NOMO-1 treated with DMSO at 0.1 percent for 48 hours (cell line): ENCODE measurements around the gene HES4.

Experiments used
- DNase-seq: peaks from one replicate; lab custom pipeline; 2025; ENCODE audit not compliant: unreplicated experiment; lab: John Stamatoyannopoulos, UW

The HES4 gene

GRCh38 chr1:969260-969855, 30.5 kb downstream of the HES4 start:
- DNase-seq = no peak

GRCh38 chr1:967466-968343, 32.2 kb downstream of the HES4 start:
- DNase-seq = no peak

DNA sequence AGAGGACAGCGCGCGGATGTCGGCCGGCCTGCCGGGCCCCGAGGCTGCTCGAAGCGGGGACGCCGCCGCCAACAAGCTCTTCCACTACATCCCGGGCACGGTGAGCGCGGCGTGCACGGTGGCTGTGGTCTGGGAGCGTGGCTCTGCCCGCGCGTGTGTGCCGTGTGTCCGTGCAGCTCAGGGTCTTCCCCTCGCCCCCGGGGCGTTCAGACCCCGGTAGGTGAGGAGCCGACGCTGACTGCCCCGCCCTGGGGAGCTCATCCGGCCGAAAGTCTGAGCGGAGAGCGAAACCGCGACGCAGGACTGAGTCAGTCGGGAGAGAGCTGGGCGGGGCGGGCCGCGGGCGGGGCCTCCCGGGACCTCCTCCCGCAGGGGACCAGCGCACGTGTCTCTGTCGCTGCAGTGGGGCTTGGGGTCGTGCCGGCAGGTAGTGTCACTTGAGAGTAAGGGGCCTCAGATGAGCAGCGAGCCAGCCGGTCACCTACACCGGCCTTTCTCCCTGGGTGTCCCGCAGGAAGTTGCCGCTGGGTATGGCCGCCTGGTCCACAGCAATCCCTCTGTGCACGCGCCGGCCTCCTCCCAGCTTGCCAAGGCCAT, 33.1 kb downstream of the HES4 start:
- peak; percentile 28 for DNase-seq

- no peak for DNase-seq
These were observed 33.7 kb downstream of the HES4 start, which contains the start of gene PLEKHN1 for GRCh38 chr1:966135-966703. TSS of gene PLEKHN1 (plus strand) at chr1:966482. CDS start at chr1:966532, 50 bp downstream.

DNA sequence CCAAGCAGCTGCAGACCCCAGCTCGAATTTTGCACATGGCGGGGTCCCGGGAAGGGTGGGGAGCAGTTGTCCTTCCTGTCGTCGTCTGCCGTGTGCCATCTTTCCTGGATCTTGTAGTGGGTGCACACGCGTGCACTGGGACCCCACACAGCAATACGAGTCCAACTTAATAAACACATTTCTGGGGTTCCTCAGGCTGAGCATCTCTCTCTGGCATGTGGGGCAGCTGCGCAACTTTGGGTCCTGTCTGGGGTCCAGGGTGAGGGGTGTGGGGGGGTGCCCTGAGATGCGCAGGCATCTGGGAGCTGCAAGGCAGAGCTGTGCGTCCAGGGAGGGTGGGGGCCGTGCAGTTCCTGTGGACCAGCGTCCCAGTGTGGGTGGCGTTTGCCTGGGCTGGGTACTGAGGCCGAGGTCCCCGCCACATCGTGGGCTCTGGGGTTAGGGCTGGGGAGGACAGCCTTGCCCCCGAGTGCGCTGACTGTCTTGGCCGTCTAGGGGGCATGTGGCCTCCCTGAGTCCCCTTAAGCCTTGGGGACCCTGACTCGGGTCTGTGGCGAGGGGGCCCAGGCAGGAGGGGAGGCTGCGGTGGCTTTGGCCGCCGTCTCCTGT, 34.3 kb downstream of the HES4 start:
- DNase-seq = no peak

GRCh38 chr1:964691-965525, 35.0 kb downstream of the HES4 start:
- DNase-seq = no peak

DNA sequence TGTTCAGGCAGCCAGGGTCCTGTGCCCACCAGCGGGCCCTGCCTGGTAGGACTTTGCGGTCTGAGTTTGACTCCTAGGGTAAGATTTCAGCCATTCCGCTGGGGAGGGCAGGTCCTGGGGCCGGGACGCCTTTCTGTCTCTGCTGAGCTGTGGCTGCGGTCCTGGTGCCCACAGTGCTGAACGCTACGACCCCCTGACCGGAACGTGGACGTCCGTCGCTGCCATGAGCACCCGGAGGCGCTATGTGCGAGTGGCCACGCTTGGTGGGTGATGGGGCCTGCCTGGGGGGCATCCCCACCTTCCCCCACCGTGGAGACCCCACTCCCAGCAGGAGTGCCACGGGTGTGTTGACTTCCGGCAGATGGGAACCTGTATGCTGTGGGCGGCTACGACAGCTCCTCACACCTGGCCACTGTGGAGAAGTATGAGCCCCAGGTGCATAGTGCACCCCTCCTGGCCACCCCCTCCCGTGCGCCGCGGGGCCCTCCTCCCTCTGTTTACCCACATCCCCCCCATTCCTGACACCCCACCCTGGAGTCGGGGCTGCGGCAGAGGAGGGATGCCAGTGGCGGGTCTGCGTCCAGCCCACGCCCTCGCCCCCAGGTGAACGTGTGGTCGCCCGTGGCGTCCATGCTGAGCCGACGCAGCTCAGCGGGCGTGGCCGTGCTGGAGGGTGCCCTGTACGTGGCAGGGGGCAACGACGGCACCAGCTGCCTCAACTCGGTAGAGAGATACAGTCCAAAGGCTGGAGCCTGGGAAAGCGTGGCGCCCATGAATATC, 36.0 kb downstream of the HES4 start:
- no peak for DNase-seq

GRCh38 chr1:963301-963651, 36.6 kb downstream of the HES4 start:
- no peak for DNase-seq

GRCh38 chr1:962381-963300, 37.3 kb downstream of the HES4 start:
- DNase-seq = no peak

DNA sequence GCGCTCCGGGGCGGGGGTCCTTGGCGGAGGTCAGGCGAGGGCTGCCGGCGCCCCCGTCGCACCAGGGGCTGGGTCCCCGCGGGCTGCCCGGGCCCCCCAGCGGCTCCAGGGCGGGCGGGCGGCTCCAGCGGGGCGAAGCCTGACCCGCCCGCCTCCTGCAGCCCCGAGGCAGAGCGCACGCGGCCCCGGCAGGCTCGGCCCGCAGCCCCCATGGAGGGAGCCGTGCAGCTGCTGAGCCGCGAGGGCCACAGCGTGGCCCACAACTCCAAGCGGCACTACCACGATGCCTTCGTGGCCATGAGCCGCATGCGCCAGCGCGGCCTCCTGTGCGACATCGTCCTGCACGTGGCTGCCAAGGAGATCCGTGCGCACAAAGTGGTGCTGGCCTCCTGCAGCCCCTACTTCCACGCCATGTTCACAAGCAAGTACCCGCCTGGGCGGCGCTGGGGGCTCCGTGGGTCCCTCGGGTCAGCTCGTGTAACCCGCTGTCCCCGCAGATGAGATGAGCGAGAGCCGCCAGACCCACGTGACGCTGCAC, 38.7 kb downstream of the HES4 start:
- no peak for DNase-seq

GRCh38 chr1:960363-961131, 39.4 kb downstream of the HES4 start, which contains the start of gene KLHL17:
TSS of gene KLHL17 (plus strand) at chr1:960584. CDS start at chr1:960694, 110 bp downstream.
- peak; percentile 54 for DNase-seq

DNA sequence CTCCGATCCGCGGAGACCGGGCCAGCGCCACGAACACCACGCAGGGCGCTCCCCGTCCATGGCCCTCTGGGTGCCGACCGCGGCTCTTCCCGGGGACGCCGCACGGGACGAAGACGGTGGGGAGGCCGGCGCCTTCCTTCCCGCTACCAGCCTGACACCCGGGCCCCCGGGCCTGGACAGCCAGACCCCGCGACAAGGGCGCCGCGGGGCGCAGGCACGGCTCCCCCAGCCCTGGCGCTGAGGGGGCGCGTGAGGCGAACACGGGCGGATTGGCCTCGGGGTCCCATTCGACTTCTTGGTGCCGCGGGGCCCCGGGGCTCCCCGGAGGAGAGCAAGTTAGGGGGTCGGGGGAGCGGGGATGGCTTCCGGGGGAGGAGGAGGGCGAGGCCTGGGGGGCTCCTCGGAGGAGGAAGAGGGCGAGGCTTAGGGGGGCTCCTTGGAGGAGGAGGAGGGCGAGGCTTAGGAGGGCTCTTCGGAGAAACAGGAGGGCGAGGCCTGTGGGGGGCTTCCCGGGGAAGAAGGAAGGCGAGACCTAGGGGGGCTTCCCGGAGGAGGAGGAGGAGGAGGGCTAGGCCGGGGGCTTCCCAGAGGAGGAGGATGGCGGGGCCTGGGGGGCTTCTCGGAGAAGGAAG, 40.0 kb downstream of the HES4 start:
- DNase-seq = no peak

- DNase-seq = peak; percentile 78
These were observed 40.8 kb downstream of the HES4 start, which contains the start of gene NOC2L for GRCh38 chr1:958823-959730. TSS of gene NOC2L (minus strand) at chr1:959256. CDS start at chr1:959240, 16 bp downstream.

- DNase-seq = no peak
These were observed 43.3 kb downstream of the HES4 start for GRCh38 chr1:956636-957035.

- DNase-seq = peak; percentile 67
These were observed 44.4 kb downstream of the HES4 start for GRCh38 chr1:955474-955873.

- DNase-seq = no peak
These were observed 45.0 kb downstream of the HES4 start for GRCh38 chr1:954927-955326.
